GM12891 (cell line): Measurements from ENCODE around the gene IL6R.

Source experiments
- POLR2A ChIP-seq: IDR thresholded peaks from 2 replicates; pipeline ENCODE4 v1.6.1; 2011; ENCODE audit warnings: low read depth, low read length, control low read depth
- POLR2AphosphoS5 ChIP-seq: IDR thresholded peaks from 2 replicates; pipeline ENCODE4 v1.6.1; 2011; ENCODE audit warnings: low read depth, low read length, control low read depth
- TAF1 ChIP-seq: IDR thresholded peaks from 2 replicates; pipeline ENCODE4 v1.6.1; 2011; ENCODE audit warnings: low read depth, low read length, control low read depth

DNA sequence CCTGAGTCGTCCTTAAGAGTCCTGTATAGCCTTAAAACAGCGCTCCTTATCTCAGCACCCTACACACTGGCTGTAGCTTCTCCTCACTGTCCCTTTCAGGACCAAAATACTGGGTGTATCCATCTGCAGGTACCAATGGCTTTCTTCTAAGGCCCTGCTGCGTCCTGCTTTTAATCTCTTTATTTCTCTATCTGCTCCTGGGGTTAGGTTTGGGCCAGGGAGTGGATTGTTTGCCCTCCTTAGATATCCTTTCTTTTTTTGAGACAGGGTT, 12.1 kb downstream of the IL6R start:
- TF ChIP-seq POLR2AphosphoS5 (no peak), TAF1 (no peak), POLR2A (no peak)
